A673 (cell line): ENCODE results near the gene GLT6D1.

ENCODE experiments used
- EZH2 ChIP-seq: fragments of 200-600 bp; sonication (generic); IDR thresholded peaks from 2 replicates; pipeline ENCODE4 v1.6.1; 2017; ENCODE audit warnings: borderline replicate concordance, low read depth, mild to moderate bottlenecking, mixed read lengths, antibody characterized with exemption, low read length; ENCODE audit not compliant: poor library complexity, severe bottlenecking
- TF ChIP-seq, protein P1 (sequence below): fragments of 300-800, 200-600 bp; sonication (generic); conservative IDR thresholded peaks from 2 replicates; pipeline ENCODE4 v1.5.1; 2017; ENCODE audit warnings: low read depth, mild to moderate bottlenecking, antibody characterized with exemption, low read length, moderate library complexity, mixed read lengths

DNA sequence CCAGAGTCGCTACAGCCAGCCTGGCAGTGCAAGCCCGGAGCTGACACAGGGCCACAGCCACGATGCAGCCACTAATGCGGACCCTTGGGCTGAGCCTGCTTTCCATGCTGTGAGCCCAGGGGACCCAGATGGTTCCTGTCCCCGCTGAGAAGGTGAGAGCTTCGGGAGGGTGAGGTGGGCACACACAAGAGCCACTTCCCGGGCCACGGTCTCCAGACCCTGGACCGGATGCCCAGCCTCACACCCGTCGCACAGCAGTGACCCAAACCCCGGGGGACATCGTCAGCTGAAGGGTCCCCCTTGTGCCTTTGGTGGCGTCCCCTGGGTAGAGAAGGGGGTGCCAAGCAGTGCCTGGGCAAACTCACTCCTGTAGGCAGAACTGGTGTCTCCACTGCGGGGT is 64.4 kb downstream of the GLT6D1 start:
- TF ChIP-seq, protein P1, sequence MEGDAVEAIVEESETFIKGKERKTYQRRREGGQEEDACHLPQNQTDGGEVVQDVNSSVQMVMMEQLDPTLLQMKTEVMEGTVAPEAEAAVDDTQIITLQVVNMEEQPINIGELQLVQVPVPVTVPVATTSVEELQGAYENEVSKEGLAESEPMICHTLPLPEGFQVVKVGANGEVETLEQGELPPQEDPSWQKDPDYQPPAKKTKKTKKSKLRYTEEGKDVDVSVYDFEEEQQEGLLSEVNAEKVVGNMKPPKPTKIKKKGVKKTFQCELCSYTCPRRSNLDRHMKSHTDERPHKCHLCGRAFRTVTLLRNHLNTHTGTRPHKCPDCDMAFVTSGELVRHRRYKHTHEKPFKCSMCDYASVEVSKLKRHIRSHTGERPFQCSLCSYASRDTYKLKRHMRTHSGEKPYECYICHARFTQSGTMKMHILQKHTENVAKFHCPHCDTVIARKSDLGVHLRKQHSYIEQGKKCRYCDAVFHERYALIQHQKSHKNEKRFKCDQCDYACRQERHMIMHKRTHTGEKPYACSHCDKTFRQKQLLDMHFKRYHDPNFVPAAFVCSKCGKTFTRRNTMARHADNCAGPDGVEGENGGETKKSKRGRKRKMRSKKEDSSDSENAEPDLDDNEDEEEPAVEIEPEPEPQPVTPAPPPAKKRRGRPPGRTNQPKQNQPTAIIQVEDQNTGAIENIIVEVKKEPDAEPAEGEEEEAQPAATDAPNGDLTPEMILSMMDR, result no peak
- TF ChIP-seq EZH2, result no peak
